Tibial nerve (tissue), 4 donors: Measurements from ENCODE around the gene SIGLEC12.

Experiments
- CTCF ChIP-seq, 5 experiments: fragments of 200-600 bp in 3 of 5; fragments of 450-650 bp in 2 of 5; sonication (generic) in 3 of 5; IDR thresholded peaks; one replicate each; pipeline ENCODE4 v1.5.1; 2016 to 2019; ENCODE audit warnings: antibody characterized with exemption in 5 of 5, mild to moderate bottlenecking in 3 of 5, moderate library complexity in 2 of 5
- EP300 ChIP-seq, 2 donors: sonication (generic); formaldehyde crosslinking; IDR thresholded peaks; one replicate each; pipeline ENCODE4 v1.6.1; 2017; ENCODE audit warnings: antibody characterized with exemption in 2 of 2, mild to moderate bottlenecking in 1 of 2
- POLR2A ChIP-seq, 2 donors: fragments of 450-650 bp; IDR thresholded peaks; one replicate each; pipeline ENCODE4 v1.6.1; 2017; ENCODE audit warnings: antibody characterized with exemption in 2 of 2, mild to moderate bottlenecking in 2 of 2, moderate library complexity in 2 of 2

- TF ChIP-seq CTCF (IDR thresholded peaks at IDR 0.05) (no peak), EP300 (IDR thresholded peaks at IDR 0.05) (no peak), POLR2A (IDR thresholded peaks at IDR 0.05) (no peak)
Measured at GRCh38 chr19:51501594-51502263, at the start of gene SIGLEC12.
